SK-N-MC (cell line): ENCODE measurements around the gene PRIM2.
"Not testable (repeated sequence)": the region's sequence is repeated elsewhere in the genome, so short reads cannot be mapped to it uniquely, and the experiment has no call there.

Experiments
- EZH2 ChIP-seq: fragments of 200-600 bp; sonication (generic); IDR thresholded peaks from one replicate; pipeline ENCODE4 v1.6.1; 2017; ENCODE audit warnings: antibody characterized with exemption
- POLR2AphosphoS5 ChIP-seq: IDR thresholded peaks from 2 replicates; pipeline ENCODE4 v1.6.1; 2012; ENCODE audit warnings: mild to moderate bottlenecking, low read depth, low read length, borderline replicate concordance

- not testable (repeated sequence) for TF ChIP-seq POLR2AphosphoS5, EZH2
Observed at GRCh38 chr6:57601105-57601504, 283.7 kb downstream of the PRIM2 start.
